ENCODE measurements around the gene KCNN2.

- no peak for TF ChIP-seq POLR2A (IDR thresholded peaks at IDR 0.05)
- no peak for TF ChIP-seq CTCF (IDR thresholded peaks at IDR 0.05)
Observed at GRCh38 chr5:114438471-114438870, 76.6 kb downstream of the KCNN2 start.
